BLaER1 treated with 17β-estradiol and CSF1 and Interleukin-3, amounts not matched to agents 10 nM and 100 nM (cell line): ENCODE data around the gene SERAC1.
A peak's percentile ranks its signal among the peaks of the same experiment; 100 is the strongest.
"Not testable (repeated sequence)": the region's sequence is repeated elsewhere in the genome, so short reads cannot be mapped to it uniquely, and the experiment has no call there.

ENCODE experiments used
- H3K27ac ChIP-seq, 11 experiments: shearing (Covaris generic); formaldehyde crosslinking; 2 replicates each; pipeline ENCODE4 v1.8.1; 2022
- H3K27me3 ChIP-seq, 11 experiments: shearing (Covaris generic); formaldehyde crosslinking; 2 replicates each; pipeline ENCODE4 v1.8.1; 2022
- H3K36me3 ChIP-seq, 11 experiments: shearing (Covaris generic); formaldehyde crosslinking; 2 replicates each; pipeline ENCODE4 v1.8.1; 2022
- H3K4me1 ChIP-seq, 10 experiments: shearing (Covaris generic); formaldehyde crosslinking; 2 replicates each; pipeline ENCODE4 v1.8.1; 2022
- H3K4me2 ChIP-seq, 11 experiments: shearing (Covaris generic); formaldehyde crosslinking; 2 replicates each; pipeline ENCODE4 v1.8.1; 2022
- H3K4me3 ChIP-seq, 10 experiments: shearing (Covaris generic); formaldehyde crosslinking; 2 replicates each; pipeline ENCODE4 v1.8.1; 2022
- H3K9ac ChIP-seq, 11 experiments: shearing (Covaris generic); formaldehyde crosslinking; 2 replicates each; pipeline ENCODE4 v1.8.1; 2022
- H3K9me3 ChIP-seq, 11 experiments: shearing (Covaris generic); formaldehyde crosslinking; replicated peaks in 1 of 11; 2 replicates each; pipeline ENCODE4 v1.8.1; 2022
- H4K20me1 ChIP-seq, 11 experiments: shearing (Covaris generic); formaldehyde crosslinking; 2 replicates each; pipeline ENCODE4 v1.8.1; 2022
- Cebpa-rat ChIP-seq, 11 experiments: shearing (Covaris generic); IDR thresholded peaks; 2 replicates each; pipeline ENCODE4 v1.8.1; 2022

The SERAC1 gene

GRCh38 chr6:158175111-158175510, 7.0 kb upstream of the SERAC1 start:
- H3K4me3 ChIP-seq: no peak overlapping the region
- H3K9me3 ChIP-seq: peaks cover 18 to 33% (median 27%) of the 10 kb centered on the region in 11 experiments
- H3K4me1 ChIP-seq: no peaks in the 10 kb centered on the region; a peak in 1 of 20 replicates
- H4K20me1 ChIP-seq: 0 out of 22 replicates have a peak, but pooled peaks cover 0 to 4% (median 0%) of the 10 kb centered on the region in 11 experiments
- H3K9ac ChIP-seq: no peak overlapping the region
- no peak overlapping the region for H3K4me2 ChIP-seq
- no peaks in the 10 kb centered on the region for H3K27me3 ChIP-seq
- TF ChIP-seq Cebpa-rat (IDR thresholded peaks at IDR 0.05): no peak
- no peak overlapping the region for H3K27ac ChIP-seq
- peaks cover 10 to 59% (median 18%) of the 10 kb centered on the region in 11 experiments; a peak in 18 of 22 replicates for H3K36me3 ChIP-seq

GRCh38 chr6:158174514-158174913, 6.5 kb upstream of the SERAC1 start:
- no peak overlapping the region for H3K4me3 ChIP-seq
- no peaks in the 10 kb centered on the region for H3K27me3 ChIP-seq
- peaks cover 12 to 27% (median 21%) of the 10 kb centered on the region in 11 experiments; a peak in 21 of 22 replicates for H3K9me3 ChIP-seq
- H3K4me1 ChIP-seq: peaks cover 0 to 4% (median 0%) of the 10 kb centered on the region in 10 experiments; a peak in 1 of 20 replicates
- 0 out of 22 replicates have a peak, but pooled peaks cover 0 to 4% (median 0%) of the 10 kb centered on the region in 11 experiments for H4K20me1 ChIP-seq
- no peak for TF ChIP-seq Cebpa-rat (IDR thresholded peaks at IDR 0.05)
- no peak overlapping the region for H3K27ac ChIP-seq
- H3K4me2 ChIP-seq: no peak overlapping the region
- H3K9ac ChIP-seq: no peak overlapping the region
- H3K36me3 ChIP-seq: peaks cover 10 to 53% (median 18%) of the 10 kb centered on the region in 11 experiments; a peak in 17 of 22 replicates

GRCh38 chr6:158174024-158174423, 6.0 kb upstream of the SERAC1 start:
- Histone ChIP-seq H3K4me2 (no peak overlapping the region), H3K36me3 (peaks cover 10 to 52% (median 18%) of the 10 kb centered on the region in 11 experiments; a peak in 17 of 22 replicates), H3K9me3 (peaks cover 9 to 24% (median 19%) of the 10 kb centered on the region in 11 experiments; a peak in 19 of 22 replicates), H3K9ac (no peak overlapping the region), H3K27ac (no peak overlapping the region), H3K4me3 (no peak overlapping the region), H4K20me1 (0 out of 22 replicates have a peak, but pooled peaks cover 0 to 4% (median 0%) of the 10 kb centered on the region in 11 experiments), H3K4me1 (peaks cover 0 to 4% (median 0%) of the 10 kb centered on the region in 10 experiments; a peak in 5 of 20 replicates), H3K27me3 (no peaks in the 10 kb centered on the region)
- no peak for TF ChIP-seq Cebpa-rat (IDR thresholded peaks at IDR 0.05)

GRCh38 chr6:158172001-158172400, 3.9 kb upstream of the SERAC1 start:
- Histone ChIP-seq H4K20me1 (0 out of 22 replicates have a peak, but pooled peaks cover 0 to 4% (median 0%) of the 10 kb centered on the region in 11 experiments), H3K9ac (no peak overlapping the region), H3K4me3 (no peak overlapping the region), H3K27me3 (peaks cover 0 to 8% (median 5%) of the 10 kb centered on the region in 11 experiments; a peak in 16 of 22 replicates), H3K27ac (no peak overlapping the region), H3K36me3 (peaks cover 0 to 37% (median 13%) of the 10 kb centered on the region in 11 experiments; a peak in 15 of 22 replicates), H3K4me2 (no peak overlapping the region), H3K4me1 (peaks cover 6 to 12% (median 9%) of the 10 kb centered on the region in 10 experiments), H3K9me3 (peaks cover 0 to 6% (median 0%) of the 10 kb centered on the region in 11 experiments; a peak in 8 of 22 replicates)
- no peak for TF ChIP-seq Cebpa-rat (IDR thresholded peaks at IDR 0.05)

GRCh38 chr6:158170656-158171081, 2.6 kb upstream of the SERAC1 start:
- Histone ChIP-seq H3K9me3 (no peaks in the 10 kb centered on the region), H4K20me1 (peaks cover 0 to 4% (median 0%) of the 10 kb centered on the region in 11 experiments; a peak in 2 of 22 replicates), H3K9ac (no peak overlapping the region), H3K4me3 (no peak overlapping the region), H3K27me3 (peaks cover 0 to 12% (median 9%) of the 10 kb centered on the region in 11 experiments; a peak in 16 of 22 replicates), H3K36me3 (peaks cover 0 to 25% (median 9%) of the 10 kb centered on the region in 11 experiments; a peak in 9 of 22 replicates), H3K4me2 (no peak overlapping the region), H3K4me1 (peaks cover 10 to 16% (median 13%) of the 10 kb centered on the region in 10 experiments), H3K27ac (no peak overlapping the region)
- no peak for TF ChIP-seq Cebpa-rat (IDR thresholded peaks at IDR 0.05)

GRCh38 chr6:158169634-158170033, 1.6 kb upstream of the SERAC1 start:
- H3K4me3 ChIP-seq, H3K9ac ChIP-seq, H3K9me3 ChIP-seq, H3K27ac ChIP-seq: not testable (repeated sequence)
- Histone ChIP-seq H3K27me3 (peaks cover 0 to 12% (median 9%) of the 10 kb centered on the region in 11 experiments; a peak in 16 of 22 replicates), H3K36me3 (peaks cover 0 to 20% (median 7%) of the 10 kb centered on the region in 11 experiments; a peak in 9 of 22 replicates), H4K20me1 (peaks cover 0 to 10% (median 0%) of the 10 kb centered on the region in 11 experiments; a peak in 3 of 22 replicates), H3K4me1 (peaks cover 10 to 16% (median 13%) of the 10 kb centered on the region in 10 experiments), H3K4me2 (0 out of 22 replicates have a peak overlapping the region, but pooled peaks of 1 of the 11 experiments have one; percentile 15)

GRCh38 chr6:158165919-158166416, 2.1 kb downstream of the SERAC1 start:
- no peak overlapping the region for H3K9ac ChIP-seq
- peak overlapping the region in 1 of 11 experiments; percentile 87; a peak in 2 of 22 replicates for H3K4me2 ChIP-seq
- H3K27me3 ChIP-seq: peaks cover 0 to 12% (median 9%) of the 10 kb centered on the region in 11 experiments; a peak in 16 of 22 replicates
- no peaks in the 10 kb centered on the region for H3K9me3 ChIP-seq
- H4K20me1 ChIP-seq: peaks cover 0 to 39% (median 0%) of the 10 kb centered on the region in 11 experiments; a peak in 4 of 22 replicates
- H3K36me3 ChIP-seq: peaks cover 0 to 6% (median 0%) of the 10 kb centered on the region in 11 experiments; a peak in 4 of 22 replicates
- H3K4me1 ChIP-seq: peaks cover 11 to 30% (median 15%) of the 10 kb centered on the region in 10 experiments
- no peak overlapping the region for H3K27ac ChIP-seq
- no peak overlapping the region for H3K4me3 ChIP-seq
- 0 out of 22 replicates have a peak, but pooled peaks of 1 of the 11 experiments have one; percentile 6 for TF ChIP-seq Cebpa-rat (IDR thresholded peaks at IDR 0.05)

GRCh38 chr6:158164579-158165170, 3.4 kb downstream of the SERAC1 start:
- TF ChIP-seq Cebpa-rat (IDR thresholded peaks at IDR 0.05): no peak

More at GRCh38 chr6:158164579-158165170, 3.4 kb downstream of the SERAC1 start:
- H3K36me3 ChIP-seq: peaks cover 0 to 6% (median 0%) of the 10 kb centered on the region in 11 experiments; a peak in 1 of 22 replicates
- H3K4me2 ChIP-seq: no peak overlapping the region
- no peak overlapping the region for H3K27ac ChIP-seq
- H3K27me3 ChIP-seq: peaks cover 0 to 12% (median 9%) of the 10 kb centered on the region in 11 experiments; a peak in 16 of 22 replicates
- peaks cover 0 to 48% (median 0%) of the 10 kb centered on the region in 11 experiments; a peak in 4 of 22 replicates for H4K20me1 ChIP-seq
- H3K9ac ChIP-seq: no peak overlapping the region
- H3K9me3 ChIP-seq: no peaks in the 10 kb centered on the region
- H3K4me1 ChIP-seq: peaks cover 11 to 30% (median 16%) of the 10 kb centered on the region in 10 experiments
- H3K4me3 ChIP-seq: no peak overlapping the region
